Liver (tissue), 9 donors: ENCODE measurements around the gene EBLN2. TPM values are rescaled to one million over a fixed set of nuclear protein-coding genes. Genes with fewer than 3 reads are reported as not detected.

Source experiments
- DNase-seq: peaks from one replicate; pipeline ENCODE4 v3.0.0-alpha.2; 2017; ENCODE audit warnings: low spot score
- H3K27ac ChIP-seq, 2 donors: one replicate each; pipeline ENCODE4 v1.7.0; 2013; ENCODE audit warnings: inconsistent platforms in 2 of 2, low read length in 2 of 2, control low read depth in 1 of 2, low read depth in 1 of 2, mild to moderate bottlenecking in 1 of 2
- H3K27me3 ChIP-seq, 4 donors: one replicate each; pipeline versions ENCODE4 v1.6.1 to v1.7.0; 2013; ENCODE audit warnings: low read length in 3 of 4, inconsistent platforms in 1 of 4, mild to moderate bottlenecking in 1 of 4, moderate library complexity in 1 of 4; ENCODE audit not compliant: control insufficient read depth in 4 of 4, insufficient read depth in 4 of 4
- H3K36me3 ChIP-seq, 4 donors: one replicate each; pipeline versions ENCODE4 v1.6.1 to v1.7.0; 2013; ENCODE audit warnings: low read length in 3 of 4, mild to moderate bottlenecking in 3 of 4, low read depth in 1 of 4, moderate library complexity in 1 of 4; ENCODE audit not compliant: control insufficient read depth in 4 of 4, insufficient read depth in 3 of 4
- H3K4me1 ChIP-seq, 4 donors: one replicate each; pipeline versions ENCODE4 v1.6.1 to v1.7.0; 2013; ENCODE audit warnings: low read length in 3 of 4, mild to moderate bottlenecking in 3 of 4, moderate library complexity in 1 of 4; ENCODE audit not compliant: control insufficient read depth in 4 of 4, insufficient read depth in 4 of 4
- H3K4me3 ChIP-seq, 3 donors: one replicate each; pipeline versions ENCODE4 v1.6.1 to v1.7.0; 2013; ENCODE audit warnings: low read length in 3 of 3, control low read depth in 1 of 3, low read depth in 1 of 3, mild to moderate bottlenecking in 1 of 3
- H3K9ac ChIP-seq, 2 donors: one replicate each; pipeline ENCODE4 v1.7.0; 2013; ENCODE audit warnings: low read length in 2 of 2, mild to moderate bottlenecking in 2 of 2, moderate library complexity in 2 of 2, control low read depth in 1 of 2, low read depth in 1 of 2
- H3K9me3 ChIP-seq, 4 donors: one replicate each; pipeline versions ENCODE4 v1.6.1 to v1.7.0; 2013; ENCODE audit warnings: low read length in 3 of 4; ENCODE audit not compliant: control insufficient read depth in 4 of 4
- ATF3 ChIP-seq: IDR thresholded peaks from 2 replicates; pipeline ENCODE4 v1.6.1; 2016; ENCODE audit warnings: antibody characterized with exemption
- CTCF ChIP-seq: fragments of 150-350 bp; IDR thresholded peaks from 2 replicates; pipeline ENCODE4 v1.5.1; 2017; ENCODE audit warnings: improper control_type of control experiment, low read depth, low read length; ENCODE audit not compliant: missing input control
- EGR1 ChIP-seq, 2 donors: IDR thresholded peaks; 2 replicates each; pipeline ENCODE4 v1.6.1; 2016 to 2018; ENCODE audit warnings: antibody characterized with exemption in 2 of 2, low read depth in 2 of 2
- FOXA1 ChIP-seq: IDR thresholded peaks from 2 replicates; pipeline ENCODE4 v1.6.1; 2016; ENCODE audit warnings: antibody characterized with exemption
- FOXA2 ChIP-seq: IDR thresholded peaks from 2 replicates; pipeline ENCODE4 v1.6.1; 2016; ENCODE audit warnings: antibody characterized with exemption
- GABPA ChIP-seq, 2 donors: IDR thresholded peaks in 1 of 2; conservative IDR thresholded peaks in 1 of 2; 2 replicates each; pipeline ENCODE4 v1.6.1; 2016; ENCODE audit warnings: antibody characterized with exemption in 2 of 2, mild to moderate bottlenecking in 1 of 2, moderate library complexity in 1 of 2
- HNF4A ChIP-seq, 2 donors: conservative IDR thresholded peaks; 2 replicates each; pipeline ENCODE4 v1.6.1; 2016; ENCODE audit warnings: antibody characterized with exemption in 2 of 2, mild to moderate bottlenecking in 2 of 2
- HNF4G ChIP-seq: IDR thresholded peaks from 2 replicates; pipeline ENCODE4 v1.6.1; 2016; ENCODE audit warnings: antibody characterized with exemption
- NR2F2 ChIP-seq: IDR thresholded peaks from 2 replicates; pipeline ENCODE4 v1.6.1; 2016; ENCODE audit warnings: antibody characterized with exemption
- RAD21 ChIP-seq, 2 donors: IDR thresholded peaks; 2 replicates each; pipeline ENCODE4 v1.6.1; 2016; ENCODE audit warnings: antibody characterized with exemption in 2 of 2, mild to moderate bottlenecking in 2 of 2
- REST ChIP-seq: IDR thresholded peaks from 2 replicates; pipeline ENCODE4 v1.6.1; 2016; ENCODE audit warnings: antibody characterized with exemption, mild to moderate bottlenecking
- RXRA ChIP-seq, 2 donors: IDR thresholded peaks; 2 replicates each; pipeline ENCODE4 v1.6.1; 2017 to 2018; ENCODE audit warnings: antibody characterized with exemption in 2 of 2, mild to moderate bottlenecking in 1 of 2
- SP1 ChIP-seq: IDR thresholded peaks from 2 replicates; pipeline ENCODE4 v1.6.1; 2018; ENCODE audit warnings: antibody characterized with exemption, mild to moderate bottlenecking
- TAF1 ChIP-seq: conservative IDR thresholded peaks from 2 replicates; pipeline ENCODE4 v1.6.1; 2016; ENCODE audit warnings: antibody characterized with exemption, mild to moderate bottlenecking
- YY1 ChIP-seq: IDR thresholded peaks from 2 replicates; pipeline ENCODE4 v1.6.1; 2016; ENCODE audit warnings: antibody characterized with exemption, mild to moderate bottlenecking
- ZBTB33 ChIP-seq: IDR thresholded peaks from 2 replicates; pipeline ENCODE4 v1.6.1; 2016; ENCODE audit warnings: antibody characterized with exemption
- WGBS: extraction: QIAGEN DNeasy Blood & Tissue Kit; methylation state at CpG from one replicate; pipeline ENCODE4 v1.1.7; 2013; 5-methylcytosine and 5-hydroxymethylcytosine counted together
- polyA plus RNA-seq, 2 donors: library from polyadenylated mRNA; stranded (reverse) in 1 of 2; unstranded in 1 of 2; fragments of 200-250 nt in 1 of 2; fragments of >200 nt in 1 of 2; fragmentation: Nextera tagmentation in 1 of 2; extraction: Ambion mirVana in 1 of 2; gene quantifications; one replicate each; pipeline versions ENCODE4 v1.2.1 to v1.2.3, GENCODE V29; 2013 to 2015
- total RNA-seq, 2 donors: library from RNA; depleted of rRNA; stranded (reverse); fragments of >200 nt; gene quantifications; one replicate each; pipeline ENCODE4 v1.2.3, GENCODE V29; 2014
- donor health status: healthy.
- donor health status: healthy.
- donor health status: healthy.
- donor health status: healthy.
- donor health status: healthy.

The EBLN2 gene
- total and polyA plus RNA-seq, 4 donors: 0.31 to 7.2 (median 2.0) TPM

GRCh38 chr3:73018790-73019441 is 42.5 kb upstream of the EBLN2 start:
- TF ChIP-seq GABPA (IDR thresholded peaks at IDR 0.05 in 1 of 2, conservative IDR thresholded peaks at IDR 0.05 in 1 of 2) (no peak), FOXA2 (no peak), SP1 (no peak), CTCF (no peak), NR2F2 (no peak), FOXA1 (no peak), ZBTB33 (no peak), HNF4G (no peak), RAD21 (IDR thresholded peaks at IDR 0.05) (no peak), TAF1 (no peak), REST (no peak), YY1 (no peak), EGR1 (IDR thresholded peaks at IDR 0.05; ENCODE audit: low read depth in 2 of 2) (no peak), HNF4A (conservative IDR thresholded peaks at IDR 0.05) (no peak), ATF3 (no peak), RXRA (IDR thresholded peaks at IDR 0.05) (no peak)
- Histone ChIP-seq H3K27me3 (no peaks in the 10 kb centered on the region), H3K4me3 (no peak overlapping the region), H3K9ac (no peak overlapping the region), H3K9me3 (no peaks in the 10 kb centered on the region), H3K4me1 (peaks cover 5 to 16% (median 5%) of the 10 kb centered on the region in 4 donors), H3K27ac (no peak overlapping the region), H3K36me3 (peaks cover 0 to 2% (median 0%) of the 10 kb centered on the region in 4 donors)
- DNase-seq: no peak
- WGBS: 82% methylated on average over 5 of the region's 5 CpGs
